Astrocyte (in vitro differentiated cells and primary cell): Measurements from ENCODE around the gene SMIM27. TPM values are rescaled to one million over a fixed set of nuclear protein-coding genes. Genes with fewer than 3 reads are reported as not detected.
"Not testable (repeated sequence)": the region's sequence is repeated elsewhere in the genome, so short reads cannot be mapped to it uniquely, and the experiment has no call there.

Experiments
- DNase-seq: peaks from one replicate; pipeline ENCODE4 v3.0.0-alpha.2; 2010; ENCODE audit warnings: low read depth
- FAIRE-seq: peaks from 2 replicates; lab custom pipeline; 2011; peaks lifted over from hg19 to GRCh38; lab: Jason Lieb, UNC
- H2AFZ ChIP-seq: 2 replicates; pipeline ENCODE4 v1.6.0; 2012; ENCODE audit warnings: low read depth, low read length, inconsistent platforms
- H3K27ac ChIP-seq: 2 replicates; pipeline ENCODE4 v1.5.1; 2011; ENCODE audit warnings: low read depth, low read length, inconsistent platforms
- H3K27me3 ChIP-seq: 2 replicates; pipeline ENCODE4 v1.6.0; 2011; ENCODE audit warnings: low read length, inconsistent platforms; ENCODE audit not compliant: insufficient read depth
- H3K36me3 ChIP-seq: 2 replicates; pipeline ENCODE4 v1.5.1; 2011; ENCODE audit warnings: low read length, inconsistent platforms; ENCODE audit not compliant: insufficient read depth
- H3K4me1 ChIP-seq: 2 replicates; pipeline ENCODE4 v1.5.1; 2011; ENCODE audit warnings: low read length, inconsistent platforms; ENCODE audit not compliant: insufficient read depth
- H3K4me2 ChIP-seq: 2 replicates; pipeline ENCODE4 v1.6.0; 2012; ENCODE audit warnings: low read length, inconsistent platforms
- H3K4me3 ChIP-seq: 2 replicates; pipeline ENCODE4 v1.5.1; 2011; ENCODE audit warnings: low read depth, mild to moderate bottlenecking, low read length, inconsistent platforms; ENCODE audit not compliant: insufficient read depth
- H3K79me2 ChIP-seq: 2 replicates; pipeline ENCODE4 v1.6.0; 2012; ENCODE audit warnings: mild to moderate bottlenecking, low read length, inconsistent platforms; ENCODE audit not compliant: insufficient read depth
- H3K9ac ChIP-seq: 2 replicates; pipeline ENCODE4 v1.6.0; 2012; ENCODE audit warnings: mild to moderate bottlenecking, low read length, inconsistent platforms
- H3K9me3 ChIP-seq: 2 replicates; pipeline ENCODE4 v1.5.1; 2012; ENCODE audit warnings: low read depth, mild to moderate bottlenecking, low read length, inconsistent platforms; ENCODE audit not compliant: insufficient read depth
- H4K20me1 ChIP-seq: 2 replicates; pipeline ENCODE4 v1.6.0; 2012; ENCODE audit warnings: low read length, inconsistent platforms; ENCODE audit not compliant: insufficient read depth
- H3K27ac Mint-ChIP-seq: one replicate; pipeline ENCODE4 v1.8.0; 2021; ENCODE audit warnings: mild to moderate bottlenecking, mixed read lengths; ENCODE audit not compliant: unreplicated experiment
- H3K27me3 Mint-ChIP-seq: one replicate; pipeline ENCODE4 v1.8.0; 2021; ENCODE audit warnings: low read depth, mixed read lengths; ENCODE audit not compliant: unreplicated experiment
- H3K36me3 Mint-ChIP-seq: one replicate; pipeline ENCODE4 v1.8.0; 2021; ENCODE audit warnings: low read depth, mixed read lengths; ENCODE audit not compliant: unreplicated experiment
- H3K4me1 Mint-ChIP-seq: one replicate; pipeline ENCODE4 v1.8.0; 2021; ENCODE audit warnings: low read depth, mixed read lengths; ENCODE audit not compliant: unreplicated experiment
- H3K4me3 Mint-ChIP-seq: one replicate; pipeline ENCODE4 v1.8.0; 2021; ENCODE audit warnings: mild to moderate bottlenecking, moderate library complexity, mixed read lengths; ENCODE audit not compliant: unreplicated experiment
- H3K9me3 Mint-ChIP-seq: one replicate; pipeline ENCODE4 v1.8.0; 2021; ENCODE audit warnings: mild to moderate bottlenecking, mixed read lengths; ENCODE audit not compliant: unreplicated experiment
- EZH2 ChIP-seq: IDR thresholded peaks from 2 replicates; pipeline ENCODE4 v1.6.1; 2012; ENCODE audit warnings: mild to moderate bottlenecking, low read length, inconsistent platforms; ENCODE audit not compliant: insufficient read depth
- total RNA-seq: library from RNA; stranded (reverse); gene quantifications from 2 replicates; pipeline ENCODE4 v1.2.1, GENCODE V29; 2021
- TF ChIP-seq, protein P1 (sequence below): IDR thresholded peaks from 2 replicates; pipeline ENCODE4 v1.5.1; 2011; ENCODE audit warnings: low read depth, mild to moderate bottlenecking, inconsistent platforms, low read length, moderate library complexity; ENCODE audit not compliant: insufficient read depth

The SMIM27 gene
- total RNA-seq, 1 donor from 2014 or later = 9.4 TPM

DNA sequence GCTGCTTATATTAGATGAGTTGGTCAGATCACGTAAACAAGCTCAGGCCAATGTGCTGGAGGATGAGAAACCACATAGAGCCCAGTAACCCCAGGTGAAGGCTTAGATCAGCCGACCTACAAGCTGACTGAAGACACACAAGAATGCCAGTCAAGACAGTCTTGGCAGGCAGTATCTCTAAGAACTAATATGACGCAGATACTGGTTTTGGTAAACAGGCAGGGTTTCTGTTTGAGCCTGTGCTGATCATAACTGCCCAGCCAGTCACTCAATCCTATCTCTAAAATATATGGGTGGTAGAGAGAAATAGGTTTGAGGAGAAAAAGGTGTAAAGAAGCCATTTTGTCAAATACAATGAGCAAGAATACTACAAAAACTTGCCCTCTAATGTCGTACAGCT, 18.3 kb upstream of the SMIM27 start:
- Mint-ChIP-seq H3K27me3 (no peaks in the 10 kb centered on the region), H3K36me3 (peaks cover 5% of the 10 kb centered on the region), H3K4me1 (peaks cover 13% of the 10 kb centered on the region), H3K9me3 (no peaks in the 10 kb centered on the region), H3K4me3 (no peak overlapping the region), H3K27ac (no peak overlapping the region)
- no peaks in the 10 kb centered on the region for H4K20me1 ChIP-seq
- no peak overlapping the region for H2AFZ ChIP-seq
- H3K4me2 ChIP-seq = no peak overlapping the region
- H3K79me2 ChIP-seq = no peaks in the 10 kb centered on the region
- H3K9ac ChIP-seq = no peak overlapping the region
- TF ChIP-seq, protein P1, sequence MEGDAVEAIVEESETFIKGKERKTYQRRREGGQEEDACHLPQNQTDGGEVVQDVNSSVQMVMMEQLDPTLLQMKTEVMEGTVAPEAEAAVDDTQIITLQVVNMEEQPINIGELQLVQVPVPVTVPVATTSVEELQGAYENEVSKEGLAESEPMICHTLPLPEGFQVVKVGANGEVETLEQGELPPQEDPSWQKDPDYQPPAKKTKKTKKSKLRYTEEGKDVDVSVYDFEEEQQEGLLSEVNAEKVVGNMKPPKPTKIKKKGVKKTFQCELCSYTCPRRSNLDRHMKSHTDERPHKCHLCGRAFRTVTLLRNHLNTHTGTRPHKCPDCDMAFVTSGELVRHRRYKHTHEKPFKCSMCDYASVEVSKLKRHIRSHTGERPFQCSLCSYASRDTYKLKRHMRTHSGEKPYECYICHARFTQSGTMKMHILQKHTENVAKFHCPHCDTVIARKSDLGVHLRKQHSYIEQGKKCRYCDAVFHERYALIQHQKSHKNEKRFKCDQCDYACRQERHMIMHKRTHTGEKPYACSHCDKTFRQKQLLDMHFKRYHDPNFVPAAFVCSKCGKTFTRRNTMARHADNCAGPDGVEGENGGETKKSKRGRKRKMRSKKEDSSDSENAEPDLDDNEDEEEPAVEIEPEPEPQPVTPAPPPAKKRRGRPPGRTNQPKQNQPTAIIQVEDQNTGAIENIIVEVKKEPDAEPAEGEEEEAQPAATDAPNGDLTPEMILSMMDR = no peak
- no peak for TF ChIP-seq EZH2
- H3K27ac ChIP-seq = no peak overlapping the region
- no peak for FAIRE-seq
- no peak for DNase-seq
- H3K27me3 ChIP-seq = no peaks in the 10 kb centered on the region
- no peaks in the 10 kb centered on the region for H3K9me3 ChIP-seq
- H3K36me3 ChIP-seq = no peaks in the 10 kb centered on the region
- H3K4me3 ChIP-seq = no peak overlapping the region
- H3K4me1 ChIP-seq = no peaks in the 10 kb centered on the region

DNA sequence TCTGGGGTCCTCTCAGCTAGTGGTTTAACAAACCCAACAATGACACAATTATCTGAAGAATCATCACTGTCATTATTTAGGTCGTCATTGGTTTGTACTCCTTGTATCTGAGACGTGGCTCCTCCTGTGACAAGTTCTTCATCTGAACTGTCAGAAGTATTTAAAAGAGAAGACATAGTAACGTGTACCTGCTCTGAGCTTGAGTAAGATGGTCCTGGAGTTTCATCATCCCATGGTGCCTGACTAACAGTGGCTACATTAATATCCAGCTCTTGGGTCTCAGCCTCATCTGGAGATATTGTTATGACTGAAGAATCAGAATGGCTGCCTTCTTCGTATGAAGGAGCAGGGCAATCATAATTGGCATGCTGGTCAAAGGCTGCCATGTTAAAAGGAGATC, 9.1 kb upstream of the SMIM27 start:
- FAIRE-seq = no peak
- H3K27me3 Mint-ChIP-seq = no peaks in the 10 kb centered on the region
- H3K36me3 ChIP-seq = peaks cover 17% of the 10 kb centered on the region

DNA sequence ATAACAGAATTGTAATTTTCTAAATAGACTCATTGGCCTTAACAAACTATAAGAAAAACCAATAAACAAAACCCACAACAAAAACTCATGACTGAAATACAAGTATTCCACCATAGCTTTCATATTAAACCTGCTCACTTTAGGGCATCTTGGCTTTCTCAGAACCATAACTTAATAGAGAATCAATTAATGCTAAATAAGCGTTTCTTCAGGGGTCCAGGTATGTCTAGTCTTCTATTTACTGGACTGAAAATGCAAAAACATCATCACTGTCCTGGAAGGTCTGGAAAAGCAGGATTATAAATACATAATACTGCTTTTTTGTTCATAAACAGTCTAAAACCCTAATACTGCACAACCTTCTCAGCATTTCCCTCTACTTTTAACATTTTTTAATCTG, 6.2 kb upstream of the SMIM27 start:
- no peak for FAIRE-seq
- no peak overlapping the region for H3K27ac ChIP-seq

More for the DNA sequence above, 9.1 kb upstream of the SMIM27 start:
- Mint-ChIP-seq H3K4me1 (no peaks in the 10 kb centered on the region), H3K9me3 (no peaks in the 10 kb centered on the region), H3K36me3 (peaks cover 25% of the 10 kb centered on the region), H3K27ac (no peak overlapping the region), H3K4me3 (no peak overlapping the region)
- TF ChIP-seq, protein P1 = no peak
- TF ChIP-seq EZH2 = no peak
- Histone ChIP-seq H3K79me2 (peaks cover 74% of the 10 kb centered on the region), H3K27me3 (no peaks in the 10 kb centered on the region), H3K9ac (no peak overlapping the region), H3K4me1 (no peaks in the 10 kb centered on the region), H2AFZ (no peak overlapping the region), H3K4me2 (no peak overlapping the region), H3K4me3 (no peak overlapping the region), H3K9me3 (no peaks in the 10 kb centered on the region), H4K20me1 (peaks cover 53% of the 10 kb centered on the region), H3K27ac (no peak overlapping the region)
- no peak for DNase-seq

DNA sequence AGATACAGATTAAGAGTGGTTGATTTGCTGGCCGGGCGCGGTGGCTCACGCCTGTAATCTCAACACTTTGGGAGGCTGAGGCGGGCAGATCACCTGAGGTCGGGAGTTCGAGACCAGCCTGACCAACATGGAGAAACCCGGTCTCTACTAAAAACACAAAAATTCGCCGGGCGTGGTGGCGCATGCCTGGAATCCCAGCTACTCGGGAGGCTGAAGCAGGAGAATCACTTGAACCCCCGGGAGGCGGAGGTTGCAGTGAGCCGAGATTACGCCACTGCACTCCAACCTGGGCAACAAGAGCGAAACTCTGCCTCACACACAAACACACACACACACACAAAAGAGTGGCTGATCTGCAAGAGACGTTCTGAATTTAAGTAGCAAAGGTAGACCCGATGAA, 3.9 kb upstream of the SMIM27 start:
- H3K4me2 ChIP-seq, H3K4me1 ChIP-seq, H2AFZ ChIP-seq, DNase-seq, FAIRE-seq, H3K9me3 ChIP-seq, H3K27ac ChIP-seq, H3K9me3 Mint-ChIP-seq, H3K36me3 ChIP-seq, H3K27ac Mint-ChIP-seq, H3K9ac ChIP-seq, H3K4me1 Mint-ChIP-seq, H3K4me3 ChIP-seq, H3K27me3 Mint-ChIP-seq, H3K27me3 ChIP-seq: not testable (repeated sequence)
- peaks cover 63% of the 10 kb centered on the region for H4K20me1 ChIP-seq
- H3K36me3 Mint-ChIP-seq = peaks cover 12% of the 10 kb centered on the region
- H3K4me3 Mint-ChIP-seq = peak overlapping the region; percentile 48
- peaks cover 87% of the 10 kb centered on the region for H3K79me2 ChIP-seq

More for the DNA sequence above, 6.2 kb upstream of the SMIM27 start:
- Mint-ChIP-seq H3K4me3 (no peak overlapping the region), H3K27me3 (no peaks in the 10 kb centered on the region), H3K36me3 (peaks cover 25% of the 10 kb centered on the region), H3K27ac (no peak overlapping the region), H3K9me3 (no peaks in the 10 kb centered on the region), H3K4me1 (peaks cover 9% of the 10 kb centered on the region)
- Histone ChIP-seq H3K9me3 (no peaks in the 10 kb centered on the region), H3K79me2 (peaks cover 97% of the 10 kb centered on the region), H2AFZ (no peak overlapping the region), H3K4me3 (no peak overlapping the region), H3K27me3 (no peaks in the 10 kb centered on the region), H3K36me3 (peaks cover 17% of the 10 kb centered on the region), H3K9ac (no peak overlapping the region), H3K4me1 (peaks cover 5% of the 10 kb centered on the region), H3K4me2 (no peak overlapping the region), H4K20me1 (peaks cover 78% of the 10 kb centered on the region)
- DNase-seq = no peak
- TF ChIP-seq, protein P1 = no peak
- TF ChIP-seq EZH2 = no peak
